Measurements from ENCODE around the gene ZNF148.

The ZNF148 gene

DNA sequence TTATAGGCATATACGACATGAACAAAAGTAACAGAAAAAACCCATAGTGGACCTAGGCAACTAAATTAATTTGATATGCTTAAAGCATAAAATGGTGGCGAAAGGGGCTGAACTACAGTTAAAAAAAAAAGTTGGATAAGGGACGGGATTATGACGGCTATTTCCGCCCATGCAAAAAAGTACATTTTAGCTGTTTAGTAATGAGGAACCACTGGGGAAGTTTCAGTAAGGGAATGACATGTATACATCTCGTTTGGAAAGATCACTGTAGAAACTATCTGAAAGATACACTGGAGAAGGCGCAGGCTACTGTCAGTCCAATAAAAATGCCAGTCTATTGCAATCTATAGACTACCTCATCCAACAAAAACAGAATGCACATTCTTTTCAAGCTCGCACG, 65.6 kb downstream of the ZNF148 start:
- TF ChIP-seq, protein P1, sequence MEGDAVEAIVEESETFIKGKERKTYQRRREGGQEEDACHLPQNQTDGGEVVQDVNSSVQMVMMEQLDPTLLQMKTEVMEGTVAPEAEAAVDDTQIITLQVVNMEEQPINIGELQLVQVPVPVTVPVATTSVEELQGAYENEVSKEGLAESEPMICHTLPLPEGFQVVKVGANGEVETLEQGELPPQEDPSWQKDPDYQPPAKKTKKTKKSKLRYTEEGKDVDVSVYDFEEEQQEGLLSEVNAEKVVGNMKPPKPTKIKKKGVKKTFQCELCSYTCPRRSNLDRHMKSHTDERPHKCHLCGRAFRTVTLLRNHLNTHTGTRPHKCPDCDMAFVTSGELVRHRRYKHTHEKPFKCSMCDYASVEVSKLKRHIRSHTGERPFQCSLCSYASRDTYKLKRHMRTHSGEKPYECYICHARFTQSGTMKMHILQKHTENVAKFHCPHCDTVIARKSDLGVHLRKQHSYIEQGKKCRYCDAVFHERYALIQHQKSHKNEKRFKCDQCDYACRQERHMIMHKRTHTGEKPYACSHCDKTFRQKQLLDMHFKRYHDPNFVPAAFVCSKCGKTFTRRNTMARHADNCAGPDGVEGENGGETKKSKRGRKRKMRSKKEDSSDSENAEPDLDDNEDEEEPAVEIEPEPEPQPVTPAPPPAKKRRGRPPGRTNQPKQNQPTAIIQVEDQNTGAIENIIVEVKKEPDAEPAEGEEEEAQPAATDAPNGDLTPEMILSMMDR (IDR thresholded peaks at IDR 0.05; ENCODE audit: low read depth, low read length): no peak
- no peak for DNase-seq (ENCODE audit: extremely low read depth, low read depth)

DNA sequence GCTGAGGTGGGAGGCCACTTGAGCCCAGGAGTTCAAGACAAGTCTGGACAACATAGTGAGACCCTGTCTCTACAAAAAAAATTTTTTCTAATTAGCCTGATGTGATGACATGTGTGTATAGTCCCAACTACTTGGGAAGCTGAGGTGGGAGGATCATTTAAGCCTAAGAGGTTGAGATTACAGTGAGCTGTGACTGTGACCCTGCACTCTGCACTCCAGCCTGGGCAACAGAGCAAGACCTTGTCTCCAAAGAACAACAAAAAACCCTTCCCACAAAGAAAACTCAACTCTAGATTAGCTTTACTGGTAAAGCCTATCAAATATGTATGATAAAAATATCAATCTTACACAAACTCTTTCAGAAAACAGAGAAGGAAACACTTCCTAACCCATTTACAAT, 68.5 kb downstream of the ZNF148 start:
- DNase-seq (ENCODE audit: extremely low read depth, low read depth): no peak
- TF ChIP-seq, protein P1 (IDR thresholded peaks at IDR 0.05; ENCODE audit: low read depth, low read length): no peak

DNA sequence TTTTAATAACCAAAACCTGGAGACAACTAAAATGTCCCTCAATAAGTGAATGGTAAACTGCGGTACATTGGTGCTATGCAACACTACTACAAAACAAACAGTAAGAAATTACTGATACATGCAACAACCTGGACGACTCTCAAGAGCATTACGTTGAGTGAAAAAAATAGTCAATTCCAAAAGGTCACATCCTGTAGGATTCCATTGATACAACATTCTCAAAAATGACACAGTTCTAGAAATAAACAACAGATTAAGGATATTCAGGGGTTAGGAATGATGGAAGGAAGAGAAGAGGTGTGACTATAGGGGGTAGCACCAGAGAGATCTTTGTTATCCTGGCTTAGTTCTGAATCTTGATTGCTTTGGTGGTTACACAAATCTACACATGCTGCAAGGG, 72.2 kb downstream of the ZNF148 start:
- TF ChIP-seq, protein P1 (IDR thresholded peaks at IDR 0.05; ENCODE audit: low read depth, low read length): no peak

DNA sequence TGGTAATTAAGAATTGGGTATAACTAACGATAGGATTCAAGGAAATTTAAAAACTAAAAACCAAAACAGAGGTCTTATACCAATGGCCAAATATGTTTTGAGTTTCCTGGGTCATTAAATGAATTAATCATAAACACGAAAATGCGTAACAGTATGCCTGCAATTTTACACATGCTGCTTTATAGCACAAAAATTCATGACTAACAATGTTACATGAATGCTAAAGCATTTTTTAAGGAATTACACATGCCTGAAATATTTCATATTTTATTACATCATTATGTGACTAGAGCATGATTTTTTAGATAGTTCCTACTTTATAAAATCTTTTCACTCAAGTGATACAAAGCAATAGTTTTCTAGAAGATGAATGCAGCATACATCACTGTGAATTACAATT, 74.7 kb downstream of the ZNF148 start:
- DNase-seq (ENCODE audit: extremely low read depth, low read depth): peak; percentile 30
- TF ChIP-seq, protein P1 (IDR thresholded peaks at IDR 0.05; ENCODE audit: low read depth, low read length): no peak

More for the DNA sequence above, 72.2 kb downstream of the ZNF148 start:
- DNase-seq (ENCODE audit: extremely low read depth, low read depth): no peak

DNA sequence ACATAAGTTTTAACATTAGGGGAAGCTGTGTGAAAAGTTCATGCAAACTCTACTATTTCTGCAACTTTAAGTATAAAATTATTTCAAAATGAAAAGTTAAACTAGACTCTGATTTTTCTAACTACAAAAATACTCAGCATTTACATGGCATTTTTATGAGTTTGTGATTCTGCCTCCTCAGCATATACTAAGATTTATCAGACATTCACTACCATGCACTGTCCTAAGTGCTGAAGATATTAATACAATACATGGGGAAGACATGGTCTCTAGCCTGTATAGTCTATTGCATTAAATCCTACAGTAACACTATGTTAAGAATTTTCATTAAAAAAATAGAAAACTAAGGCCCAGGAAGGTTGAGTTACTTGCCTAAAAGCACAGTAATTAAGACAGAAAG, 80.7 kb downstream of the ZNF148 start:
- TF ChIP-seq, protein P1 (IDR thresholded peaks at IDR 0.05; ENCODE audit: low read depth, low read length): no peak
- DNase-seq (ENCODE audit: extremely low read depth, low read depth): no peak

DNA sequence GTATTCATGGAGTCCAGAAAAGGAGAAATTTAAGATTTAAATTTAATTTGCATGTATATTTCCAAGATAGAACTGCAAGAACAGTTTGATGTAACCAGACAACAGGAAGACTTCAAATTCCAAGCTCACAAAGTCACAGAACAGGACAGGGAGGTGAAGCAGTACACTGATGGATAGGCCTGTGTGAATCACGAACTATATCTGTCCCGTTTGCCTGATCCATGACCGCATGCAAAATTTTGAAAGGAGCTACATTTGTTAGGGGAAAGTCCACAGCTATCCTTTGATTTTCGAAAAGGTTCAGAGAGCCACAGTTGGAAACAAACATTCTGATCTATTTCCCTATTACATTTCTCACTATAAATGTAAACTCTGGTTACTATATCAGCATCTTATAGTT, 83.1 kb downstream of the ZNF148 start:
- DNase-seq (ENCODE audit: extremely low read depth, low read depth): no peak
- TF ChIP-seq, protein P1 (IDR thresholded peaks at IDR 0.05; ENCODE audit: low read depth, low read length): no peak

DNA sequence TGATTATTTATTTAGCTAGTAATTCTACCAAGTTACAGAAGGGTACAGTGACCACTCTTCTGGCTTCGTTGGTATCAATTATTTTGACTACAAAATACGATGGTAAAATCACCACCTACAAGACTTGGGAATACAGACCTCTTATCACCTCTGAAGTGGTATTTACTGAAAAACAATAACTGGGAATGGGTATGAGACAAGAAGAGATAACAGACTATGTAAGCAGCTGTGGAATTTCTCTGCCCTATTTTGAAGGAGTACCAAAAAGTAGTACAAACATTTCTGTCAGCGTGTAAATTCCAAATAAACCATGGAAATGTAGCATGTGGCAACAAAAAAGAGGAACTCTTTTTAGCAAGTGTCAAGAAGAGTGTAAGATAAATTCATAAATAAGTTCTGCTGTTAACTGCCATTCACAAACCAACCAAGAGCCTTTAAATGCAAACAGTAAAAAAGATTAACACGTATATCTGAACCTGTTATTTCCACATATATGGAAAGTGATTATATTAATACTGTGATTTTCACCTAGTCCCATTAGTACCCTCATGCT, 85.6 kb downstream of the ZNF148 start:
- TF ChIP-seq, protein P1 (IDR thresholded peaks at IDR 0.05; ENCODE audit: low read depth, low read length): no peak
- no peak for DNase-seq (ENCODE audit: extremely low read depth, low read depth)

Data from AG09319 (cell line).